Measurements from ENCODE around the gene ZNF865. TPM values are rescaled to one million over a fixed set of nuclear protein-coding genes. Genes with fewer than 3 reads are reported as not detected.
A peak's percentile ranks its signal among the peaks of the same experiment; 100 is the strongest.

The ZNF865 gene
- total and polyA plus RNA-seq, 2 of the 8 experiments (the other 6 are each of a cell fraction or from before 2014, with no cell fraction given), result 3.5 to 13.6 TPM

DNA sequence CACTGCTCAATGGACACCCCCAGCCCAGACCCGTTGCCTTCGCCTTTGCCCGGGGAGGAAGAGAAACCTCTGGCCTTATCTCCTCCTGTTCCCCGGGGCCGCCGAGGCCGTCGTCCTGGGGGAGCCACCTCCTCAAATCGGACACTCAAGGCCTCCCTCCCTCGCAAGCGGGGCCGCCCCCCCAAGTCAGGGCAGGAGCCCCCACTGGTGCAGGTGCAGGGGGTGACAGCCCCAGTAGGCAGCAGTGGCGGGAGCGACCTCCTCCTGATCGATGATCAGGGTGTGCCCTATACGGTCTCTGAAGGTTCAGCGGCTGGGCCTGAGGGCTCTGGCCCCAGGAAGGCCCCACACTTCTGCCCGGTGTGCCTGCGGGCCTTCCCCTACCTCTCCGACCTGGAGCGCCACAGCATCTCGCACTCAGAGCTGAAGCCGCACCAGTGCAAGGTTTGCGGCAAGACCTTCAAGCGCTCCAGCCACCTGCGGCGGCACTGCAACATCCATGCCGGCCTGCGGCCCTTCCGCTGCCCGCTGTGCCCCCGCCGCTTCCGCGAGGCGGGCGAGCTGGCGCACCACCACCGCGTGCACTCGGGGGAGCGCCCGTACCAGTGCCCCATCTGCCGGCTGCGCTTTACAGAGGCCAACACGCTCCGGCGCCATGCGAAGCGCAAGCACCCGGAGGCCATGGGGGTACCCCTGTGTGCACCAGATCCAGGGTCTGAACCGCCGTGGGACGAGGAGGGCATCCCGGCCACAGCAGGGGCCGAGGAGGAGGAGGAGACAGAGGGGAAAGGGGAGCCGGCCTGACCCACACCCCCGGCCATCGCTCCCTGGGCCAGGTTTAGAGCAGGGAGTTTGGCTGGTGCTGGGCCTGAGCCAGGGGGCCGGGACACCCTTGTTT is 3.1 kb upstream of the ZNF865 start:
- Histone ChIP-seq H3K14ac (ENCODE audit: insufficient read length) (no peak overlapping the region), H3K27me3 (replicated peaks in 1 of 4; ENCODE audit: control insufficient read depth in 3 of 4, extremely low read depth in 1 of 4, insufficient read depth in 3 of 4, low read length in 3 of 4) (no peaks in the 10 kb centered on the region), H3K56ac (replicated peaks; ENCODE audit: insufficient read length, low read depth, low read length) (no peak overlapping the region), H4K5ac (ENCODE audit: insufficient read length, low read depth, low read length) (no peak overlapping the region), H3K4me1 (replicated peaks in 1 of 4; ENCODE audit: control insufficient read depth in 3 of 4, insufficient read depth in 4 of 4, low read length in 3 of 4) (peaks cover 0 to 16% (median 12%) of the 10 kb centered on the region in 4 experiments; a peak in 6 of 7 replicates), H2AFZ (ENCODE audit: low read length) (no peak overlapping the region), H3K79me2 (ENCODE audit: control insufficient read depth in 1 of 2, insufficient read depth in 2 of 2, low read length in 2 of 2) (peaks cover 0 to 10% of the 10 kb centered on the region in 2 experiments; a peak in 2 of 4 replicates), H4K8ac (ENCODE audit: extremely low read depth, insufficient read depth, low read length) (peak overlapping the region; percentile 6), H3K23me2 (ENCODE audit: low read depth, low read length) (peaks cover 21% of the 10 kb centered on the region), H2BK5ac (ENCODE audit: low read depth, low read length) (0 out of 2 replicates have a peak overlapping the region, but pooled peaks have one; percentile 66), H3K4me2 (ENCODE audit: insufficient read depth in 1 of 2, low read depth in 2 of 2, low read length in 2 of 2) (no peak overlapping the region; a peak in 1 of 4 replicates), H3K36me3 (ENCODE audit: control insufficient read depth in 2 of 4, insufficient read depth in 4 of 4, low read length in 3 of 4) (no peaks in the 10 kb centered on the region; a peak in 1 of 8 replicates), H2BK120ac (replicated peaks; ENCODE audit: low read depth, low read length) (no peak overlapping the region), H3K79me1 (ENCODE audit: low read depth, low read length) (peaks cover 3% of the 10 kb centered on the region; the same call in 1 of the 2 replicates), H3K9me3 (ENCODE audit: insufficient read depth in 2 of 2, low read depth in 1 of 2, low read length in 1 of 2) (no peaks in the 10 kb centered on the region), H3K23ac (ENCODE audit: insufficient read length) (no peak overlapping the region), H3K9ac (replicated peaks in 1 of 4; ENCODE audit: extremely low read depth in 1 of 4, low read depth in 3 of 4, low read length in 3 of 4) (no peak overlapping the region), H4K20me1 (replicated peaks in 1 of 2; ENCODE audit: control insufficient read depth in 1 of 2, insufficient read depth in 2 of 2, low read length in 2 of 2) (peaks cover 2 to 8% of the 10 kb centered on the region in 2 experiments), H3K4ac (replicated peaks; ENCODE audit: insufficient read length, low read depth, low read length) (no peak overlapping the region), H3K18ac (ENCODE audit: extremely low read depth, low read length) (no peak overlapping the region), H4K91ac (replicated peaks; ENCODE audit: insufficient read length, low read length) (peak overlapping the region; percentile 45), H2AK5ac (ENCODE audit: low read depth, low read length) (peak overlapping the region; percentile 84; the same call in 1 of the 2 replicates), H2BK15ac (ENCODE audit: low read length) (peak overlapping the region; percentile 46; the same call in 1 of the 2 replicates), H3K27ac (ENCODE audit: low read depth, low read length) (no peak overlapping the region), H3K4me3 (ENCODE audit: extremely low read depth in 1 of 4, insufficient read depth in 2 of 4, low read depth in 3 of 4, low read length in 4 of 4) (no peak overlapping the region), H2BK20ac (ENCODE audit: low read length) (no peak overlapping the region), H2BK12ac (ENCODE audit: low read depth, low read length) (0 out of 2 replicates have a peak overlapping the region, but pooled peaks have one; percentile 68)
- no peak for FAIRE-seq
- DNase-seq (ENCODE audit: low read depth in 1 of 2, low spot score in 2 of 2), result peak in 1 of 2 experiments; percentile 45
- ChIA-PET CTCF (ENCODE audit: partially characterized antibody) (interaction anchor here (0.9 kb wide), 1 partner anchor 55 kb away, joined by 3 read pairs; no protein-coding TSS in a partner anchor), POLR2A (ENCODE audit: partially characterized antibody) (interaction anchor here (0.9 to 3.6 kb wide), 4 partner anchors 9 to 55 kb away, joined by 3 to 18 read pairs (median 4); partner anchors contain the start of gene ZNF784)
- WGBS, 2 experiments (ENCODE audit: extremely low coverage in 1 of 2, insufficient coverage in 1 of 2, insufficient read length in 1 of 2, insufficient replicate concordance in 2 of 2, low coverage in 1 of 2, low lambda C conversion rate in 2 of 2, missing lambda C conversion rate in 1 of 2), result 95% methylated on average over 53 of the region's 60 CpGs; no CpG with 5 or more reads in 1 of the 2 experiments
- TF ChIP-seq NANOG (IDR thresholded peaks at IDR 0.05; ENCODE audit: insufficient read depth, low read depth, low read length, poor library complexity, severe bottlenecking), result no peak
- no peak for TF ChIP-seq RFX5 (IDR thresholded peaks at IDR 0.05; ENCODE audit: borderline replicate concordance, low read depth, low read length)
- TF ChIP-seq, protein P1, sequence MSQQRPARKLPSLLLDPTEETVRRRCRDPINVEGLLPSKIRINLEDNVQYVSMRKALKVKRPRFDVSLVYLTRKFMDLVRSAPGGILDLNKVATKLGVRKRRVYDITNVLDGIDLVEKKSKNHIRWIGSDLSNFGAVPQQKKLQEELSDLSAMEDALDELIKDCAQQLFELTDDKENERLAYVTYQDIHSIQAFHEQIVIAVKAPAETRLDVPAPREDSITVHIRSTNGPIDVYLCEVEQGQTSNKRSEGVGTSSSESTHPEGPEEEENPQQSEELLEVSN (IDR thresholded peaks at IDR 0.05), result no peak
- no peak for TF ChIP-seq EP300 (IDR thresholded peaks at IDR 0.05; ENCODE audit: borderline replicate concordance in 1 of 2, low read depth in 2 of 2, low read length in 2 of 2)
- TF ChIP-seq KDM1A (IDR thresholded peaks at IDR 0.05; ENCODE audit: borderline replicate concordance, low read length), result no peak
- no peak for TF ChIP-seq POLR2AphosphoS5 (IDR thresholded peaks at IDR 0.05; ENCODE audit: low read depth, low read length)
- no peak for TF ChIP-seq SIX5 (IDR thresholded peaks at IDR 0.05; ENCODE audit: low read depth, low read length)
- TF ChIP-seq RBBP5 (IDR thresholded peaks at IDR 0.05; ENCODE audit: borderline replicate concordance, low read depth, low read length), result no peak
- TF ChIP-seq KDM4A (IDR thresholded peaks at IDR 0.05; ENCODE audit: low read depth, low read length, severe bottlenecking), result no peak

Measured in H1 (cell line).